ENCODE measurements around the gene ZNF276.

The ZNF276 gene

GRCh38 chr16:89716916-89717687 lies 4.2 kb upstream of the ZNF276 start:
- DNase-seq, result no peak

DNA sequence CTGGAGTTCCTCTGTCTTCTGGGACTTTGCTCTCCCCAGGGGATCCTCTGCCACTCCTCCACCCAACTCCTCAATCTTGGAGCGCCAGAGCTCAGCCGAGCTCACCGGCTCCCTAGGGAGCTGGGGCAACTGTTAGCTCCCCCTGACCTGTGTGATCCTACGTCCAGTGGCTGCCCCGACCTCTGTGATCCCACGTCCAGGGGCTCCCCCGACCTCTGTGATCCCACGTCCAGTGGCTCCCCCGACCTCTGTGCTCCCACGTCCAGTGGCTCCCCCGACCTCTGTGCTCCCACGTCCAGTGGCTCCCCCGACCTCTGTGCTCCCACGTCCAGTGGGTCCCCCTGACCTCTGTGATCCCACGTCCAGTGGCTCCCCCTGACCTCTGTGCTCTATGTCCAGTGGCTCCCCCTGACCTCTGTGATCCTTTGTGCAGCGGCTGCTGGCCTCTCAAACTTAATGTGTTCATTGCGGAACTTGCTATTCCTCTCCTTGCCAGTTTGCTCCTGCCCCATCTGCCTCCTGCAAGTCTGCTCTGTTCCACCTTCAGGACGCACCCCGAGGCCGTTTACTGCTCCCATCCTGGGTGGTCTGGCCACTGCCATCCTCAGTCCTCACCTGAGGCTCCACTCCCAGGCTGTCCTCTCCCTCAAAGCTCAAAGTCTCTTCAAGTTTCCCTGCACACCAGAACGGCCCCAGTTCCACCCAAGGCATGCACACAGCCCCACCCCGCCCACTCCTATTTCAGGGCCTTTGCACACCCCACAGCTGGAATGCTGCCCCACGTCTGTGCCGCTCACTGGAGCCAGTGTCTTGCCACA lies 3.4 kb upstream of the ZNF276 start:
- DNase-seq, result no peak

GRCh38 chr16:89720551-89720812 lies 855 bp upstream of the ZNF276 start:
- no peak for DNase-seq

DNA sequence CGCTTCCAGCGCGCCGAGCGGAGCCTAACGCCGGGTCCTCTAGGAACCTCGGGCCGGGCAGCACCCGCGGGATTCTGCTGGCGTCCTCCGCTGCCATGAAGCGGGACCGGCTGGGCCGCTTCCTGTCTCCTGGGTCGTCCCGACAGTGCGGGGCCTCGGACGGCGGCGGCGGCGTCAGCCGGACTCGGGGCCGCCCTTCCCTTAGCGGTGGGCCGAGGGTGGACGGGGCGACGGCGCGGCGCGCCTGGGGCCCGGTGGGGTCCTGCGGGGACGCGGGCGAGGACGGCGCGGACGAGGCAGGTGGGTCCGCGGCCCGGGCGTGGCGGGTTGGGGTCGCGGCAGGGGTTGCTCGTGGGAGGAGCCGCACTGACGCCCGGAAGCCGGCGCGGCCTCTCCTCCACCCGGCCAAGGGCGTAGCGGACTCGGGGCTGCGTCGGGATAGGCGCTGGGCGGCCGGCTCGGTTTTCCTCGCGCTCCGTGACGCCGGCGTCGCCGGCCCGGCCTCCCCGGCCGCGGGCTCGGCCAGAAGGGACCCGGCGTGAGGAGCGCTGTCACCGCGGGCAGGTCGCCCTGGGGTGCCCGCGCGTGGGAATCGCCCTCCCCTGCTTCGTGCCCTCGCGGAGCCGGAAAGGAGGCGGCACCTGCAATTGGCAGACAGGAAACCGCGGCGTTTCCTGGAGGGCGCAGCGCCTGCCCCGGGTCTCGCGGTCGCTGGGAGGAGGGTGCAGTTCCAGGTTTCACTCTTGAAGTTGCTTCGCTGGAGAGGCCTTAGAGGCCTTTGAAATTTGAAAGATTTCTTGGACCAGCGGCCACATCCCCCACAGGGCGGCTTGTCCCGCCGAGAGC lies 432 bp downstream of the ZNF276 start:
- DNase-seq, result peak; percentile 64 to 65

GRCh38 chr16:89722392-89723278 lies 1.3 kb downstream of the ZNF276 start:
- DNase-seq, result peak; percentile 53 to 61

DNA sequence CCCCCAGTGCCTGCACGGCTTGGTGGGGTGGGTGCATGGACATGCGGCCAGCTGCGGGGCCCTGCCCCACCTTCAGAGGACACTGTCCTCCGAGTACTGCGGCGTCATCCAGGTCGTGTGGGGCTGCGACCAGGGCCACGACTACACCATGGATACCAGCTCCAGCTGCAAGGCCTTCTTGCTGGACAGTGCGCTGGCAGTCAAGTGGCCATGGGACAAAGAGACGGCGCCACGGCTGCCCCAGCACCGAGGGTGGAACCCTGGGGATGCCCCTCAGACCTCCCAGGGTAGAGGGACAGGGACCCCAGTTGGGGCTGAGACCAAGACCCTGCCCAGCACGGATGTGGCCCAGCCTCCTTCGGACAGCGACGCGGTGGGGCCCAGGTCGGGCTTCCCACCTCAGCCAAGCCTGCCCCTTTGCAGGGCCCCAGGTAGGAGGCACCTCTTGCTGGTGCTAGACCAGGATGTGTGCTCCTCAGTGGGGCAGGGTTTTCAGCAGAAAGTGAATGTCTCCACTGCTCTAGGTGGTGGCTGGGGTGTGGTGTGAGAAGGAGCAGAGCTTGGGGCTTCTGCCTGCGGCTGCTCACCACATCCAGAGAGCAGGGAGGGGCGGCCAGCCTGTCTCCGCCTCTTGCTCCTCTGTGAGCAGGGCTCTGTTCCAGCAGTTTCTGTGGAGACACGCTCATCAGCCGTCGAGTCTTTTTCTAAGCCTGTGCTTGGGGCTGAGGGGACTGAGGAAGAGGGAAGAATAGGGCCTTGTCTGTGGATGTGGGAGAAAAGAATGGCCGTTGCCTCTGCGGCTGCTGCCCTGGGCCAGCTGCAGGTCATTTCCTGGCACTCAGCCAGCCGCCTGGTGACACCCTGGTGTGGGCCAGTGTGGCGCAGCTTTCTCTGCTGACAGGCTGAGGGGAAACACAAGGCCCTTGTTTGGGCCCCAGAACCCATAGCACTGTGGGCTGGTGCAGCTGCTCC lies 2.2 kb downstream of the ZNF276 start:
- DNase-seq, result peak; percentile 43 to 49

- no peak for DNase-seq
Observed at GRCh38 chr16:89727406-89728120, 6.2 kb downstream of the ZNF276 start.

DNA sequence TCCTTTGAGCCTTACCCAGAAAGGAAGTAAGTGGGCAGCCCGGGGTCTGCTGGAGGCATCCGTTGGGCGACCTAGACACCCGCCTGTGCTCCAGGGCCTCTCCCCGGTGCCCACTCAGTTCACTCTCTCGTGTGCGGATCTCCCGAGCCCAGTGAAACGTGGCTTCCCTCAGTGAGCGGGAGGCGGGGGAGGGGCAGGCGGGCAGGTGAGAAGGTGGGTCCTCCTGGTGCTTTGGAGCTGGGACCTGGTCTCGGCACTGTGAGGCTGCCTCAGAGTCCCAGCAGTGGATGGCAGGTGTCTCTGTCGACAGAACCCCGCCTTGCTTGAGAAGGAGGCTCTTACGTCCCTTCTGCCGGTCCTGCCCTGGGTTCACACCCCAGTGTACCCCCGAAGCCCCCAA lies 8.0 kb downstream of the ZNF276 start:
- DNase-seq, result no peak

DNA sequence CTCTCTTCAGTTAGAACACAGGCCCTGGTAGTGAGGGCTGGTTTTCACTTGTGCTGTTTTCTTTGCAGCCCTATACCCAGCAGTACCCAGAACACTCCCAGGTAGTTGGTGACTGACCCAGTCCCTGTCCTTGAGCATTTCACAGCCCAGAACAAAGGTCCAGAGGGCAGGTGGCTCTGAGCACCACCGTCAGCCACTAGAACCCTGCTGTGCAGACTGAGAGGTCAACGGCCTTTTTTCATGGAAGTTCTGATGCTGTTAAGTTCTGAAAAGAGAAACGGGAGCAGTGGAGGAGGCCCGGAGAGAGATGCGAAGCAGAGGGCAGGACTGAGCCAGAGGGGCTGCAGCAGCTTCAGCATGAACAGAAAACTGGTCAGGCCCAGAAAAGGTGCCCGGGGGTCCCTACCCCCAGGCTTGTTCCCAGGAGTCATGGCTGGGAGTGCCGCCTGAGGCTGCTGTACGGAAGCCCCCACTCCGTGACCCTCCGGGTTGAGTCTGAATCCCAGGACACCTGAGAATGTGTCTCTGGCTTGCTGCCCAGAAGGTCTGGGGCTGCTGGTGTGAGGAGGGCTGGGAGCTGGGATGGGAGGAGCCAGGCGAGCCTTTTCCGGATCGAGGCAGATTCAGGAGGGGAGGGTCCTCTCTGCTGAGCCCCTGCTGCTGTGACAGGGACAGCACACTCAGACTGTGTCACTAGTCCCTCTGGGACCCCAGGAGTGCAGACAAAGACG lies 8.7 kb downstream of the ZNF276 start:
- DNase-seq, result no peak

DNA sequence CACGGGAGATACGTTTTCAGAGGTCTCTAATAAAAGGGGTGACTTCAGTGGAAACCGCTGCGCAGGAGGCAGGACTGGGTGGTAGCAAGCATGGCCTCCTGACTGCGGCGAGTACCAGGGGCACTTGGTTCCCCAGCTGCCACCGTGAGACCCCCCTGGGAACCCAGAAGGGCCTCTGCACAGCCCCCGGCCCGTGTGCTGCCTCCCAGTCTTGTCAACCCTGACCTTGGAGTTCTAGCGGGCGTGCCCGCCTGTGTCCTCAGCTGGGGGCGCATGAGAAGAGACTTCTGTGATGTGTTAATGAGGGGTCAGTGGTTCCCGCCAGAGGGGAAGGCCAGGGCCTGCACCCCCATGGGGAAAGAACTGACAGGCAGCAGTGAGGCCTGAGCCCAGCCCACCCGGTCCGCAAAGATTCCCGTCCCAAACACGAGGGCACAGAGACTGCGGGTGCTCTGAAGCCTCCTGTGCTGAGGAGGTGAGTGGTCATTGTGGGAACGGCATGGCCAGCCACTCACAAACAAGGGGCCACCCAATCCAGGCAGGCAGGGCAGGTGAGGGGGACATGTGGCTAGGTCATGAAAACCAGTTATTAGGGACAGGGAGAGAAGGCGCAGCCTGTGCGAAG lies 9.4 kb downstream of the ZNF276 start:
- DNase-seq, result no peak

DNA sequence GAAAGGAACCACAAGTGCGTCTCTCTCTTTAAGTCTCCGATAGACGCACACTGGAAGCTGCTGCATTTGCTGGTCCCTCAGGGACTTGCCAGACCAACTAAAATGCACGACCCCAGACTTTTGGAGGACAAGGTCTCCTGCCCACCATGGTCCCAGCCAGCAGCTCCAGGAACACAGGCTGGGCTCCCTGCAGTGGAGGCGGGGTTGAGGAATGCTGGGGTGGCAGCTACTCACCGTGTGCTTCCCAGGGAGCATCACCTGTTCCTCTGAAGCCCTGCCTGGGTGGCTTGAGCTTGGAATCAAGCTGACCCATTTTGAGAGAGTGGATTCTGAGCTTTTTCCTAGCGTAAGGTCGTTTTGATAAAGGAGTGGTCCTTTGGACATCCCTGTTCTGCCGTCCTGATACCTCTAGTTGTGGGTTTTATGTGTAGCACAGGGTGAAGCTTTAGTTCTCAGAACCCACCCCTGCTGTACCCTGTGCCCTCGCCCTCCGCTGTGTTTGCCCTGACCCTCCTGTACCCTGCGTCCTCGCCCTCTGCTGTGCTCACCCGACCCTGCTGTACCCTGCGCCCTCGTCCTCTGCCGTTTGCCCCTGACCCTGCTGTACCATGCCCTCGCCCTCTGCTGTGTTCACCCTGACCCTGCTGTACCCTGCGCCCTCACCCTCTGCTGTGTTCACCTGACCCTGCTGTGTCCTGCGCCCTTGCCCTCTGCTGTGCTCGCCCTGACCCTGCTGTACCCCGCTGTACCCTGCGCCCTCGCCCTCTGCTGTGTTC lies 11.0 kb downstream of the ZNF276 start:
- no peak for DNase-seq

- DNase-seq, result no peak
Observed at GRCh38 chr16:89732918-89733242, 11.5 kb downstream of the ZNF276 start.

DNA sequence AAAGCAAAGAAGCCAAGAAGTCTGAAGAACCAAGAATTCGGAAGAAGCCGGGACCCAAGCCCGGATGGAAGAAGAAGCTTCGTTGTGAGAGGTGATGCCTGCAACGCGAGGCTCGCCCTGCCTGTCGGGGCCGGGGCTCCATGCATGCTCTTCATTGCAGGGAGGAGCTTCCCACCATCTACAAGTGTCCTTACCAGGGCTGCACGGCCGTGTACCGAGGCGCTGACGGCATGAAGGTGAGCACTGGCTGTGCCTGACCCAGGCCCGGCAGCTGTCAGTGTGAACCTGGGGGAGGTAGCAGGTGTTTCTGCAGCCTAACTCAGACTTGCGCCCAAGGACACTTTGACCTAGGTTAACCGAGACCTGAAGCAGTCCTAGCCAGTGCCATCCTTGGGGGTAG lies 12.0 kb downstream of the ZNF276 start:
- DNase-seq, result no peak

DNA sequence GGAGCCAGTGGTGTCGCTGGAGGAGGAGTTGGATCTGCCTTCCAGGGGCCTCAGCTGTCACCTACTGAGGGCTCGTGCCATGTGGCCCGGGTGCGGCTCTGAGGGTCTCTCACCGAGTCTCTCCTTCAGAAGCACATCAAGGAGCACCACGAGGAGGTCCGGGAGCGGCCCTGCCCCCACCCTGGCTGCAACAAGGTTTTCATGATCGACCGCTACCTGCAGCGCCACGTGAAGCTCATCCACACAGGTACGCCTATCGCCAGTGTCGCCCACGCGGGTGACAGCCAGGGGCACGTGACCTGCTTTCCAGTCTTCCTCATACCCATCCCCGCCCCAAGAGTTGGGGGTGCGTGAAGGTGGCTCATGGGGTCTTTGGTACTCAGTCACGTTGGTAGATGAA lies 12.5 kb downstream of the ZNF276 start:
- no peak for DNase-seq

- DNase-seq, result no peak
Observed at GRCh38 chr16:89736554-89736953, 15.2 kb downstream of the ZNF276 start.

GRCh38 chr16:89737341-89738071 lies 16.2 kb downstream of the ZNF276 start:
- DNase-seq, result no peak

DNA sequence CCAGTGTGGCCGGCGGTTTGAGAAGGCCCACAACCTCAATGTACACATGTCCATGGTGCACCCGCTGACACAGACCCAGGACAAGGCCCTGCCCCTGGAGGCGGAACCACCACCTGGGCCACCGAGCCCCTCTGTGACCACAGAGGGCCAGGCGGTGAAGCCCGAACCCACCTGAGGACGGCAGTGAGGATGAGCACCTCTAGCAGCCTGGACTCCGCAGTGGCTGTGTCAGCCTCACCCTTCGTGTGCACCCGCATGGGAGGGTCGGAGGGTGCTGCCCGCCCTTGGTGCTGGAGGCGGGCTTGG lies 16.7 kb downstream of the ZNF276 start:
- DNase-seq, result no peak

Measured in stimulated activated CD4-positive, alpha-beta T cell treated with anti-CD3 and anti-CD28 coated beads, Interleukin-2, amount 100 ng/mL, for 48 hours (primary cell).